H1 (cell line): ENCODE data around the gene WASHC4. TPM values are rescaled to one million over a fixed set of nuclear protein-coding genes. Genes with fewer than 3 reads are reported as not detected.

Source experiments
- polyA plus RNA-seq, 7 experiments: library from polyadenylated mRNA; depleted of rRNA in 3 of 7; stranded (reverse) in 5 of 7; unstranded in 2 of 7; fragments of >200 nt in 5 of 7; fragments of 200-250 nt in 2 of 7; gene quantifications; 1 replicate in 5 of 7; 2 replicates in 1 of 7; 4 replicates in 1 of 7; pipeline versions ENCODE4 v1.2.1 to v1.2.3, GENCODE V29; 2011 to 2013; ENCODE audit warnings: missing spikeins in 2 of 7, mixed read lengths in 2 of 7
- total RNA-seq: library from RNA; stranded (reverse); fragmentation: NEBNext Ultra II Directional; extraction: Animal tissue kit (Norgen Biotek cat#: 25700); gene quantifications from 2 replicates; pipeline ENCODE4 v1.2.1, GENCODE V29; 2021
- TF ChIP-seq, protein P1 (sequence below): fragments of 300-600 bp; sonication (generic); IDR thresholded peaks from 2 replicates; pipeline ENCODE4 v1.7.1; 2012; ENCODE audit warnings: low read length, moderate library complexity, mild to moderate bottlenecking, inconsistent platforms; ENCODE audit not compliant: insufficient replicate concordance

The WASHC4 gene
- total and polyA plus RNA-seq, 2 of the 8 experiments (the other 6 are each of a cell fraction or from before 2014, with no cell fraction given) = 13.0 to 38.5 TPM

DNA sequence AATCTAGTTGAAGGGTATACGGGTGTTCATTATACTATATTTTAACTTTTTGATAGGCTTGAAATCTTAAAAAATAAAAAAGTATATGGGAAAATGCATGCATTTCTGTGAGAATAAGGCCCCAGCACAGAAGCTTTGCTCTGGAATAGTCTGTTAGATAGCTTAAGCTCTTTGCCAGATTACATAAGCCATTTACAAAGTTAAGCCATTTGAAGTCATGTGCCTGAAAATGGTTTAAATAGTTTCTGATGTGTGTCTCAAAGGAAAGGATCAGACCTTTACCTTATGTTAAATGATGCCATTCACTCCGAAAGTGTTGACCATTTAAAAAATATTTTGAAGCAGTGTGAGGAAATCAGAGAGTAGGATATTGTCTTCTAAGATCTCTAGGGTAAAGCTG, 51.3 kb downstream of the WASHC4 start (continued):
- TF ChIP-seq, protein P1, sequence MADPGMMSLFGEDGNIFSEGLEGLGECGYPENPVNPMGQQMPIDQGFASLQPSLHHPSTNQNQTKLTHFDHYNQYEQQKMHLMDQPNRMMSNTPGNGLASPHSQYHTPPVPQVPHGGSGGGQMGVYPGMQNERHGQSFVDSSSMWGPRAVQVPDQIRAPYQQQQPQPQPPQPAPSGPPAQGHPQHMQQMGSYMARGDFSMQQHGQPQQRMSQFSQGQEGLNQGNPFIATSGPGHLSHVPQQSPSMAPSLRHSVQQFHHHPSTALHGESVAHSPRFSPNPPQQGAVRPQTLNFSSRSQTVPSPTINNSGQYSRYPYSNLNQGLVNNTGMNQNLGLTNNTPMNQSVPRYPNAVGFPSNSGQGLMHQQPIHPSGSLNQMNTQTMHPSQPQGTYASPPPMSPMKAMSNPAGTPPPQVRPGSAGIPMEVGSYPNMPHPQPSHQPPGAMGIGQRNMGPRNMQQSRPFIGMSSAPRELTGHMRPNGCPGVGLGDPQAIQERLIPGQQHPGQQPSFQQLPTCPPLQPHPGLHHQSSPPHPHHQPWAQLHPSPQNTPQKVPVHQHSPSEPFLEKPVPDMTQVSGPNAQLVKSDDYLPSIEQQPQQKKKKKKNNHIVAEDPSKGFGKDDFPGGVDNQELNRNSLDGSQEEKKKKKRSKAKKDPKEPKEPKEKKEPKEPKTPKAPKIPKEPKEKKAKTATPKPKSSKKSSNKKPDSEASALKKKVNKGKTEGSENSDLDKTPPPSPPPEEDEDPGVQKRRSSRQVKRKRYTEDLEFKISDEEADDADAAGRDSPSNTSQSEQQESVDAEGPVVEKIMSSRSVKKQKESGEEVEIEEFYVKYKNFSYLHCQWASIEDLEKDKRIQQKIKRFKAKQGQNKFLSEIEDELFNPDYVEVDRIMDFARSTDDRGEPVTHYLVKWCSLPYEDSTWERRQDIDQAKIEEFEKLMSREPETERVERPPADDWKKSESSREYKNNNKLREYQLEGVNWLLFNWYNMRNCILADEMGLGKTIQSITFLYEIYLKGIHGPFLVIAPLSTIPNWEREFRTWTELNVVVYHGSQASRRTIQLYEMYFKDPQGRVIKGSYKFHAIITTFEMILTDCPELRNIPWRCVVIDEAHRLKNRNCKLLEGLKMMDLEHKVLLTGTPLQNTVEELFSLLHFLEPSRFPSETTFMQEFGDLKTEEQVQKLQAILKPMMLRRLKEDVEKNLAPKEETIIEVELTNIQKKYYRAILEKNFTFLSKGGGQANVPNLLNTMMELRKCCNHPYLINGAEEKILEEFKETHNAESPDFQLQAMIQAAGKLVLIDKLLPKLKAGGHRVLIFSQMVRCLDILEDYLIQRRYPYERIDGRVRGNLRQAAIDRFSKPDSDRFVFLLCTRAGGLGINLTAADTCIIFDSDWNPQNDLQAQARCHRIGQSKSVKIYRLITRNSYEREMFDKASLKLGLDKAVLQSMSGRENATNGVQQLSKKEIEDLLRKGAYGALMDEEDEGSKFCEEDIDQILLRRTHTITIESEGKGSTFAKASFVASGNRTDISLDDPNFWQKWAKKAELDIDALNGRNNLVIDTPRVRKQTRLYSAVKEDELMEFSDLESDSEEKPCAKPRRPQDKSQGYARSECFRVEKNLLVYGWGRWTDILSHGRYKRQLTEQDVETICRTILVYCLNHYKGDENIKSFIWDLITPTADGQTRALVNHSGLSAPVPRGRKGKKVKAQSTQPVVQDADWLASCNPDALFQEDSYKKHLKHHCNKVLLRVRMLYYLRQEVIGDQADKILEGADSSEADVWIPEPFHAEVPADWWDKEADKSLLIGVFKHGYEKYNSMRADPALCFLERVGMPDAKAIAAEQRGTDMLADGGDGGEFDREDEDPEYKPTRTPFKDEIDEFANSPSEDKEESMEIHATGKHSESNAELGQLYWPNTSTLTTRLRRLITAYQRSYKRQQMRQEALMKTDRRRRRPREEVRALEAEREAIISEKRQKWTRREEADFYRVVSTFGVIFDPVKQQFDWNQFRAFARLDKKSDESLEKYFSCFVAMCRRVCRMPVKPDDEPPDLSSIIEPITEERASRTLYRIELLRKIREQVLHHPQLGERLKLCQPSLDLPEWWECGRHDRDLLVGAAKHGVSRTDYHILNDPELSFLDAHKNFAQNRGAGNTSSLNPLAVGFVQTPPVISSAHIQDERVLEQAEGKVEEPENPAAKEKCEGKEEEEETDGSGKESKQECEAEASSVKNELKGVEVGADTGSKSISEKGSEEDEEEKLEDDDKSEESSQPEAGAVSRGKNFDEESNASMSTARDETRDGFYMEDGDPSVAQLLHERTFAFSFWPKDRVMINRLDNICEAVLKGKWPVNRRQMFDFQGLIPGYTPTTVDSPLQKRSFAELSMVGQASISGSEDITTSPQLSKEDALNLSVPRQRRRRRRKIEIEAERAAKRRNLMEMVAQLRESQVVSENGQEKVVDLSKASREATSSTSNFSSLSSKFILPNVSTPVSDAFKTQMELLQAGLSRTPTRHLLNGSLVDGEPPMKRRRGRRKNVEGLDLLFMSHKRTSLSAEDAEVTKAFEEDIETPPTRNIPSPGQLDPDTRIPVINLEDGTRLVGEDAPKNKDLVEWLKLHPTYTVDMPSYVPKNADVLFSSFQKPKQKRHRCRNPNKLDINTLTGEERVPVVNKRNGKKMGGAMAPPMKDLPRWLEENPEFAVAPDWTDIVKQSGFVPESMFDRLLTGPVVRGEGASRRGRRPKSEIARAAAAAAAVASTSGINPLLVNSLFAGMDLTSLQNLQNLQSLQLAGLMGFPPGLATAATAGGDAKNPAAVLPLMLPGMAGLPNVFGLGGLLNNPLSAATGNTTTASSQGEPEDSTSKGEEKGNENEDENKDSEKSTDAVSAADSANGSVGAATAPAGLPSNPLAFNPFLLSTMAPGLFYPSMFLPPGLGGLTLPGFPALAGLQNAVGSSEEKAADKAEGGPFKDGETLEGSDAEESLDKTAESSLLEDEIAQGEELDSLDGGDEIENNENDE = no peak
